DMS153 treated with DMSO at 0.1 percent for 48 hours (cell line): Measurements from ENCODE around the gene GPR137B.
"Not testable (repeated sequence)": the region's sequence is repeated elsewhere in the genome, so short reads cannot be mapped to it uniquely, and the experiment has no call there.

Source experiments
- DNase-seq: peaks from one replicate; lab custom pipeline; 2025; ENCODE audit not compliant: unreplicated experiment; lab: John Stamatoyannopoulos, UW

Gene GPR137B

GRCh38 chr1:236144033-236144432 is 1.7 kb downstream of the GPR137B start:
- no peak for DNase-seq

GRCh38 chr1:236144446-236145150 is 2.3 kb downstream of the GPR137B start:
- no peak for DNase-seq

- no peak for DNase-seq
These were observed 4.7 kb downstream of the GPR137B start for GRCh38 chr1:236147068-236147467.

- DNase-seq = no peak
These were observed 5.5 kb downstream of the GPR137B start for GRCh38 chr1:236147521-236148469.

- no peak for DNase-seq
These were observed 6.1 kb downstream of the GPR137B start for GRCh38 chr1:236148470-236148845.

- no peak for DNase-seq
These were observed 6.8 kb downstream of the GPR137B start for GRCh38 chr1:236149003-236149595.

- DNase-seq = no peak
These were observed 7.4 kb downstream of the GPR137B start for GRCh38 chr1:236149696-236150228.

- DNase-seq = no peak
These were observed 8.1 kb downstream of the GPR137B start for GRCh38 chr1:236150311-236150955.

- DNase-seq = no peak
These were observed 8.6 kb downstream of the GPR137B start for GRCh38 chr1:236150986-236151385.

- DNase-seq = no peak
These were observed 9.5 kb downstream of the GPR137B start for GRCh38 chr1:236151739-236152424.

GRCh38 chr1:236154126-236154525 is 11.8 kb downstream of the GPR137B start:
- no peak for DNase-seq

- DNase-seq = no peak
These were observed 12.5 kb downstream of the GPR137B start for GRCh38 chr1:236154671-236155398.

- DNase-seq = no peak
These were observed 13.0 kb downstream of the GPR137B start for GRCh38 chr1:236155399-236155767.

- DNase-seq = no peak
These were observed 13.6 kb downstream of the GPR137B start for GRCh38 chr1:236155841-236156503.

- no peak for DNase-seq
These were observed 14.3 kb downstream of the GPR137B start for GRCh38 chr1:236156512-236157208.

GRCh38 chr1:236158072-236158471 is 15.7 kb downstream of the GPR137B start:
- not testable (repeated sequence) for DNase-seq

GRCh38 chr1:236158719-236159118 is 16.4 kb downstream of the GPR137B start:
- DNase-seq = no peak

GRCh38 chr1:236159704-236160539 is 17.6 kb downstream of the GPR137B start:
- DNase-seq = no peak
